ENCODE measurements around the gene MARCHF3. TPM values are rescaled to one million over a fixed set of nuclear protein-coding genes. Genes with fewer than 3 reads are reported as not detected.
A peak's percentile ranks its signal among the peaks of the same experiment; 100 is the strongest.

The MARCHF3 gene
- total and polyA plus RNA-seq, 2 donors (not counting 3 experiments of a cell fraction or from before 2014, with no cell fraction given) = 31.9 to 35.0 TPM

DNA sequence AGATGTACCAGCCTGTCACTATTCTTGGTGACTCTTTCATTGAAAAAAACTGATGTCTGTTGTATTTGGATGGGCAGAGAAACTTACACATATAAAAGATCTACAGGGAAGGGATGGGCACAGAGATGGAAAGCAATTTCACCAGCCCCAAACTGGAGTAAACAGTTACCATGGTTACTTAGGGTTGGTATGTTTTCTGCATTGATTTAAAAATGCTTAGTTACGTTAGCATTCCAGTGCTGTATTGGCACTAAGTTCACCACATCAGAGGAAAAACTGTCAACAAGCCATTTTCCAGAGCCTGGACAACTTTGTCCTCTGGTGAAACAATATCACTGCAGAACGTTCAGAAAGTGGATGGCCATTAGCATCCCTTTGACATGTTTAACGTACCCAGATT, 28.0 kb downstream of the MARCHF3 start:
- DNase-seq (ENCODE audit: low read depth, low spot score) = no peak
- Histone ChIP-seq H3K79me2 (ENCODE audit: control insufficient read depth, insufficient read depth, low read length) (peaks cover 74% of the 10 kb centered on the region), H3K9me1 (replicated peaks; ENCODE audit: control insufficient read depth, extremely low read depth, insufficient read depth, low read length) (no peaks in the 10 kb centered on the region), H4K20me1 (replicated peaks; ENCODE audit: control insufficient read depth, extremely low read depth, insufficient read depth, low read length) (no peaks in the 10 kb centered on the region), H2AFZ (ENCODE audit: low read depth, low read length) (no peak overlapping the region), H3K4me3 (replicated peaks in 1 of 3; ENCODE audit: insufficient read depth in 1 of 3, low read depth in 1 of 3, low read length in 3 of 3) (no peak overlapping the region), H3K9me3 (replicated peaks; ENCODE audit: control insufficient read depth, insufficient read depth, low read length) (no peaks in the 10 kb centered on the region), H3K4me1 (ENCODE audit: control insufficient read depth, extremely low read depth, insufficient read depth, low read length) (peaks cover 21% of the 10 kb centered on the region), H3K4me2 (ENCODE audit: insufficient read depth, low read length) (peak overlapping the region; percentile 33), H3K27me3 (ENCODE audit: control insufficient read depth in 2 of 2, insufficient read depth in 2 of 2, low read length in 2 of 2) (no peaks in the 10 kb centered on the region), H3K9ac (replicated peaks; ENCODE audit: extremely low read depth, insufficient read depth, low read length) (peak overlapping the region; percentile 37), H3K27ac (ENCODE audit: insufficient read depth, low read depth, low read length) (peak overlapping the region; percentile 38), H3K36me3 (ENCODE audit: control insufficient read depth in 2 of 2, extremely low read depth in 1 of 2, insufficient read depth in 2 of 2, low read length in 2 of 2) (no peaks in the 10 kb centered on the region)
- POLR2A ChIA-PET = no interaction called here
- CTCF ChIA-PET = interaction anchor here (0.8 to 1.0 kb wide), 2 partner anchors 13 to 27 kb away, joined by 3 read pairs; no protein-coding TSS in a partner anchor
- intact Hi-C loops (cut with micrococcal nuclease) = no loop called here
- dilution Hi-C loops (cut with MboI; ENCODE audit: extremely low pct_ligation_motif_present, low sequenced_read_pairs) = no loop called here
- TF ChIP-seq POLR2AphosphoS5 (IDR thresholded peaks at IDR 0.05; ENCODE audit: insufficient read depth, low read depth, low read length) = no peak
- TF ChIP-seq GATA2 (IDR thresholded peaks at IDR 0.05; ENCODE audit: insufficient read depth, insufficient read length, low read depth, low read length) = no peak
- no peak for TF ChIP-seq JUN (IDR thresholded peaks at IDR 0.05; ENCODE audit: borderline replicate concordance, insufficient read depth, insufficient read length, low read depth)
- peak; percentile 48 for FAIRE-seq
- BruUV-seq (replicated peaks) = TSS peak; percentile 70

DNA sequence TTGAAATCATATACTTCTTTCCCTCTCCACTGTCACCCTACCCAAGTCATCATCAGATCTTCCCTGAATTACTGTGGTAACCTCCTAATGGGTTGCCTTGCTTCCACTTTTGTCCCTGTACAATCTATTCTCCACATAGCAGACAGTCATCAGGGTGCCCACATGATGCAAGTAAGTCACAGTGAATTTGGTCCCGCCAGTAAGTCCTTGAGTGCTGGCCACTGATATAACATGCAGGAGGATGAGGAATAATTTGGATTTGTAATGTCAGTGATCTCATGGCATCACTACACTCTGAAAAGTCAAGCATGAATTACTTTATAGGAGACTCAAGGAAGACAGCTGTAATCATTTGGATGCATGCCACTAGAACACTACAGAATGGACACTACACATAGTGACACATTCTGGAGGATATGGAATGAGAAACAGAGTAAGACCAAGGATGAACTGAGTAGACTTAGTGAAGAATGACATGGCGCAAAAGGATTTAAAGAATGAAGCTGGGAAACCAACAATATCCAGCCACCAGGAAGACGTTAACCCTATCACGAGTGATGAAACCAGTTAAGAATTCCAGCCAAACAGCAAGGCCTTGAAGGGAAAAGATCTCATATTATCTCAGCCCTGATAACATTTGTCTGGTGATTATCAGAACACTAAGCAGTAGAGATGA, 28.6 kb downstream of the MARCHF3 start:
- no peak overlapping the region for H3K4me3 ChIP-seq (replicated peaks in 1 of 3; ENCODE audit: insufficient read depth in 1 of 3, low read depth in 1 of 3, low read length in 3 of 3)
- intact Hi-C loops (cut with micrococcal nuclease) (no loop called here), dilution Hi-C loops (cut with MboI; ENCODE audit: extremely low pct_ligation_motif_present, low sequenced_read_pairs) (no loop called here)
- FAIRE-seq (peak; percentile 42), DNase-seq (ENCODE audit: low read depth, low spot score) (peak; percentile 76)
- POLR2A ChIA-PET = no interaction called here
- H3K9me1 ChIP-seq (replicated peaks; ENCODE audit: control insufficient read depth, extremely low read depth, insufficient read depth, low read length) = no peaks in the 10 kb centered on the region
- H2AFZ ChIP-seq (ENCODE audit: low read depth, low read length) = no peak overlapping the region
- no peak for TF ChIP-seq POLR2AphosphoS5 (IDR thresholded peaks at IDR 0.05; ENCODE audit: insufficient read depth, low read depth, low read length)
- no peak for TF ChIP-seq EZH2 (IDR thresholded peaks at IDR 0.05; ENCODE audit: borderline replicate concordance, low read depth, low read length, severe bottlenecking)
- no peak for TF ChIP-seq POLR2A (IDR thresholded peaks at IDR 0.05; ENCODE audit: low read depth, low read length)
- peak; percentile 73 for TF ChIP-seq GATA2 (IDR thresholded peaks at IDR 0.05; ENCODE audit: insufficient read depth, insufficient read length, low read depth, low read length)
- TF ChIP-seq JUN (IDR thresholded peaks at IDR 0.05; ENCODE audit: borderline replicate concordance, insufficient read depth, insufficient read length, low read depth) = peak; percentile 24
- TF ChIP-seq, protein P1, sequence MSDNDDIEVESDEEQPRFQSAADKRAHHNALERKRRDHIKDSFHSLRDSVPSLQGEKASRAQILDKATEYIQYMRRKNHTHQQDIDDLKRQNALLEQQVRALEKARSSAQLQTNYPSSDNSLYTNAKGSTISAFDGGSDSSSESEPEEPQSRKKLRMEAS (IDR thresholded peaks at IDR 0.05; ENCODE audit: insufficient read depth, insufficient read length) = no peak
- peaks cover 21% of the 10 kb centered on the region for H3K4me1 ChIP-seq (ENCODE audit: control insufficient read depth, extremely low read depth, insufficient read depth, low read length)
- peak overlapping the region; percentile 38 for H3K27ac ChIP-seq (ENCODE audit: insufficient read depth, low read depth, low read length)
- CTCF ChIA-PET = interaction anchor here (0.8 to 1.0 kb wide), 2 partner anchors 13 to 28 kb away, joined by 3 read pairs; no protein-coding TSS in a partner anchor
- no TSS peak for BruUV-seq (replicated peaks)
- no peaks in the 10 kb centered on the region for H3K27me3 ChIP-seq (ENCODE audit: control insufficient read depth in 2 of 2, insufficient read depth in 2 of 2, low read length in 2 of 2)
- peak overlapping the region; percentile 19 for H3K9ac ChIP-seq (replicated peaks; ENCODE audit: extremely low read depth, insufficient read depth, low read length)
- H4K20me1 ChIP-seq (replicated peaks; ENCODE audit: control insufficient read depth, extremely low read depth, insufficient read depth, low read length) = no peaks in the 10 kb centered on the region
- H3K4me2 ChIP-seq (ENCODE audit: insufficient read depth, low read length) = peak overlapping the region; percentile 8
- H3K79me2 ChIP-seq (ENCODE audit: control insufficient read depth, insufficient read depth, low read length) = peaks cover 77% of the 10 kb centered on the region
- no peaks in the 10 kb centered on the region for H3K36me3 ChIP-seq (ENCODE audit: control insufficient read depth in 2 of 2, extremely low read depth in 1 of 2, insufficient read depth in 2 of 2, low read length in 2 of 2)
- H3K9me3 ChIP-seq (replicated peaks; ENCODE audit: control insufficient read depth, insufficient read depth, low read length) = no peaks in the 10 kb centered on the region

Measured in endothelial cell of umbilical vein (primary cell).